SK-N-SH treated with all-trans-retinoic acid at 6 μM for 48 hours (cell line): ENCODE data around the gene FAM174B.

Experiments used
- CREB5 ChIP-seq: fragments of 250-450 bp; sonication (Bioruptor Pico); IDR thresholded peaks from 2 replicates; pipeline ENCODE4 v1.5.1; 2020; ENCODE audit warnings: low read depth, mild to moderate bottlenecking, moderate library complexity
- TSHZ2 ChIP-seq: fragments of 250-450 bp; sonication (Bioruptor Pico); IDR thresholded peaks from 2 replicates; pipeline ENCODE4 v1.5.0; 2020; ENCODE audit warnings: mild to moderate bottlenecking, moderate library complexity

GRCh38 chr15:92580521-92580920 is 75.1 kb downstream of the FAM174B start:
- TF ChIP-seq CREB5 (no peak), TSHZ2 (no peak)
